ENCODE measurements around the gene PI4K2A.
"Not testable (repeated sequence)": the region's sequence is repeated elsewhere in the genome, so short reads cannot be mapped to it uniquely, and the experiment has no call there.

Gene PI4K2A

DNA sequence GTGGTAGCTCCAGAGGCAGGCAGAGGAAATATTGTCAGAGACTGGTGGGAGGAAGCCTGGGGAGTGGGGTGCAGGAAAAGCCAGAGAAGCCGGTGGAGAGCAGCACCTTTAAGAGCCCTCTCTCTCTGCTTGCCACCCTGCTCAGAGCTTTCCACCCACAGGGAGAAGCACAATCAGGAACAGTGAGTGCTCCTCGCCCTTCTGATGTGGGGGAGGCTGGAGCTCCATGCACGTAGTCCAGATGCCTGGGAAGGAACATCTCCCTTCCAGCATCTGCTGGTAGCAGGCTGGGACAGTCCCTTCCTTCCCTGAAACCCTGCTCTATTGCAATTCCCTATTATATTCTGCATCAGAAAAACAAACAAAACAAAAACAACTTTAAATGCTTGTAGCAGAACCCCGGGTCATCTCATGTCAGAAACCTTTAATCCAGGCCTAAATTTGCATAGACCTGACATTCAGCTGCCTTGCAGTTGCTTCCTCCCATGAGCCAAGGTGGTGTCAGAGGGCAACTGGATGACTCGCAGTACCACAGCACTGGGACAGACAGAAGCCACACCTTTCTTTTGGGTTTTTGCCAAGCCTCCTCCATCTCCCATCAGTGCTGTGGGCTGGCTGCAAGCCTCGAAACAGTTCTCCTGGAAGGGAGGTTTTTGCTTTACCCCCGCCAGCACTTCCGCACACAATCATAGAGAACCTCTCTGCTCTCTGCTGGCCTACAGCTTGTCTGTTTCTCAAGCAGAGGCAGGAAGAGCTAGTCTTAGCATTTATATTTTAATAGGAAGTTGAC is 33.5 kb downstream of the PI4K2A start:
- DNase-seq (ENCODE audit: low read depth): peak; percentile 82

DNA sequence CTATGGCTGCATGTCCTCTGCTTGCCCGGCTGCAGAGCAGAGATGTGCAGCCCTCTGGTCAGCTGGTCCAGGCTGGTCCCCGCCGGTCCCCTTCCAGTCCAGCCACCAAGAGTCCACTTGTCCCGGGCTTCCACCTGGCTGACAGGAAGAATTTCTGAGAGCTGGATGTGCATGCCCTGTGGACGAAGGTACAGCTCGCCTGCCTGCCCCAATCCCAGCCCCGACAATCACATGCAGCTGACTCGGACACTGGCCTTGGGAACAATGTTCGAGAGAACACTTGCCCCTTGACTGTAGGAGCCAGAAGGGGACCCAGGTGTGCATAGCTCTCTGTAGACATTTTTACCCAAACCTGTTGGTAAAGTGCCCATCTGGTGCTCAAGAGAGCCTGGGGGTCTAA is 34.8 kb downstream of the PI4K2A start:
- H3K4me3 ChIP-seq (ENCODE audit: low read depth, low read length): no peak overlapping the region
- no peak for DNase-seq (ENCODE audit: low read depth)
- TF ChIP-seq, protein P1, sequence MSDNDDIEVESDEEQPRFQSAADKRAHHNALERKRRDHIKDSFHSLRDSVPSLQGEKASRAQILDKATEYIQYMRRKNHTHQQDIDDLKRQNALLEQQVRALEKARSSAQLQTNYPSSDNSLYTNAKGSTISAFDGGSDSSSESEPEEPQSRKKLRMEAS (IDR thresholded peaks at IDR 0.05; ENCODE audit: low read depth, low read length): no peak
- TF ChIP-seq POLR2A (IDR thresholded peaks at IDR 0.05; ENCODE audit: extremely low read depth, insufficient read length) (no peak), MYC (IDR thresholded peaks at IDR 0.05; ENCODE audit: low read depth, low read length) (no peak)

More for the DNA sequence above, 33.5 kb downstream of the PI4K2A start:
- TF ChIP-seq POLR2A (IDR thresholded peaks at IDR 0.05; ENCODE audit: extremely low read depth, insufficient read length) (no peak), MYC (IDR thresholded peaks at IDR 0.05; ENCODE audit: low read depth, low read length) (no peak; the same call in 1 of the 2 replicates)
- TF ChIP-seq, protein P1 (IDR thresholded peaks at IDR 0.05; ENCODE audit: low read depth, low read length): no peak
- H3K4me3 ChIP-seq (ENCODE audit: low read depth, low read length): no peak overlapping the region

DNA sequence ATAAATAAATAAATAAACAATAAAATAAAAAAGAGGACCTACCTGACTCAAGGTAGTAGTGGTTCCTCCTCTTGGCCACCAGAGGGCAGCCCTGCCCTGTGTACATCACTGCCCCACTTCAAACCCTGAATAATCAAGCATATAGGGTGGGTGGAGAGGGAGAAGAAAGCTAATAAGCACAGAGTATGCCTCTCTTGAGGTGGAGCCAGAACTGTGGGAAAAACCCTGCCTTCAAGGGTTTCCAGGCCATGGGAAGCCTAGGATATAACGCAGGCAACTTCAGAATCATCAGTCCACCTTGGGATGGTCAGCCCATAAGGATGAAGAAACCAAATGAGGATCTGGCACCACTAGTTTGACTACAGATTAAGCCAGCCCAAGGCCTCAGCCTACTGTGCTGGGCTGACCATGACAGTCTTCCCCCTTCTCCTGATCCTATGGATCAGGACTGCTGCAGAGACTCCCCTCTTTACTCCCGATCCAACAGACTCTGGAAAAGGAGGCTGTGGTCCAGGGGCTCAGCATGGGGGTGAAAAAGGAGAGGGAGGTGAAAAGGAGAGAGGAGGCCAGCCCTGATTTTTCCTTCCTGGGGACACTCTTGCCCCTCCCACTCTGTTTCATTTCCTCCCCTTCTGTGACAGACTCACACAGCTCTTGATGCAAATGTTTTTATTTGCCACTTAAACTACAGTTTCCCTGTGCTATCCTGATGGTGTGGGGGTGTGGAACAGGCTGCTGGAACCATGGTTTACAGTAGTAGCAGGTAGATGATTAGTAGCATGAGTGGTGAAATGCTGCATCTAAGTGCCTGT is 36.5 kb downstream of the PI4K2A start:
- DNase-seq (ENCODE audit: low read depth): peak; percentile 74
- TF ChIP-seq, protein P2, sequence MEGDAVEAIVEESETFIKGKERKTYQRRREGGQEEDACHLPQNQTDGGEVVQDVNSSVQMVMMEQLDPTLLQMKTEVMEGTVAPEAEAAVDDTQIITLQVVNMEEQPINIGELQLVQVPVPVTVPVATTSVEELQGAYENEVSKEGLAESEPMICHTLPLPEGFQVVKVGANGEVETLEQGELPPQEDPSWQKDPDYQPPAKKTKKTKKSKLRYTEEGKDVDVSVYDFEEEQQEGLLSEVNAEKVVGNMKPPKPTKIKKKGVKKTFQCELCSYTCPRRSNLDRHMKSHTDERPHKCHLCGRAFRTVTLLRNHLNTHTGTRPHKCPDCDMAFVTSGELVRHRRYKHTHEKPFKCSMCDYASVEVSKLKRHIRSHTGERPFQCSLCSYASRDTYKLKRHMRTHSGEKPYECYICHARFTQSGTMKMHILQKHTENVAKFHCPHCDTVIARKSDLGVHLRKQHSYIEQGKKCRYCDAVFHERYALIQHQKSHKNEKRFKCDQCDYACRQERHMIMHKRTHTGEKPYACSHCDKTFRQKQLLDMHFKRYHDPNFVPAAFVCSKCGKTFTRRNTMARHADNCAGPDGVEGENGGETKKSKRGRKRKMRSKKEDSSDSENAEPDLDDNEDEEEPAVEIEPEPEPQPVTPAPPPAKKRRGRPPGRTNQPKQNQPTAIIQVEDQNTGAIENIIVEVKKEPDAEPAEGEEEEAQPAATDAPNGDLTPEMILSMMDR (IDR thresholded peaks at IDR 0.05; ENCODE audit: low read depth, low read length): peak; percentile 88
- TF ChIP-seq, protein P1 (IDR thresholded peaks at IDR 0.05; ENCODE audit: low read depth, low read length): no peak
- H3K4me3 ChIP-seq (ENCODE audit: low read depth, low read length): no peak overlapping the region

DNA sequence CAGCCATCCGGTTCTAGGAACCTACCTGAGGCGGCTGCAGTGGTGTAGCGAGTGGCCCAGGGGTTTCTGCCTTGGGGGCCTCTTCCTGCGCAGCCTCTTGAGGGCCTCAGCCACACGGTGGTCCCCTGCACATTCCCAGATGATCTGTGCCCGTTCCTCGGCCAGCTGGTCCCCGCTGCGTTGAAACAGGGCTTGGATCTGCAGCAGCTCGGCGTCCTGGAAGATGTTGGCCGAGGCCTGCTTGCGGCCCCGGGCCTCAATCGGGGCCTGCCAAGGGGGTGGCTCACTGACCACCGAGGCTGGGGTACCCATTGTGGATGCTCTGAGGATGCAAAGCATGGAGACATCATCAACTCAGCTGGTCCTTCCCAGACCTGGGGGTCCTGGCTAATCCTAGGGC is 39.1 kb downstream of the PI4K2A start:
- no peak overlapping the region for H3K4me3 ChIP-seq (ENCODE audit: low read depth, low read length)
- no peak for DNase-seq (ENCODE audit: low read depth)
- no peak for TF ChIP-seq POLR2A (IDR thresholded peaks at IDR 0.05; ENCODE audit: extremely low read depth, insufficient read length)
- TF ChIP-seq, protein P1 (IDR thresholded peaks at IDR 0.05; ENCODE audit: low read depth, low read length): no peak
- no peak for TF ChIP-seq MYC (IDR thresholded peaks at IDR 0.05; ENCODE audit: low read depth, low read length)
- TF ChIP-seq, protein P2 (IDR thresholded peaks at IDR 0.05; ENCODE audit: low read depth, low read length): no peak

DNA sequence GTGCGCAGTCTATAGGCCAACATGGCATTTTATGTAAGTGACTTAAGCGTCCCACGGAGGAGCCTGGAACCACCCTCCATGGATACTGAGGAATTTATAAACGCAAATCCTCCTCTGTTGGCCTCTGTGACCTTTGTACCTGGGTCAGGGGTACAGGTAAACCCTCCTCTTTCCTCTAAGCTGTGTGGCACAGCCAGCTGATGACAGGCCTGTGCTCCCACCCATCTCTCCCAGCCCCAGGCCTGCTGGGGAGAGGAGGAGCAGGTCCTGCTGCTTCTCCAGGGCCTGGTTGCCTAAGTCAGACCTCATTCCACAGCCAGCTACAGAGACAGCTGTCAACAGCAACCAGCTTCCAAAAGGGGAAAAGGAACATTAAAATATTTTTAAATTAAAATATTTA is 41.6 kb downstream of the PI4K2A start:
- TF ChIP-seq MYC (IDR thresholded peaks at IDR 0.05; ENCODE audit: low read depth, low read length) (no peak), POLR2A (IDR thresholded peaks at IDR 0.05; ENCODE audit: extremely low read depth, insufficient read length) (no peak)
- TF ChIP-seq, protein P2 (IDR thresholded peaks at IDR 0.05; ENCODE audit: low read depth, low read length): no peak
- TF ChIP-seq, protein P1 (IDR thresholded peaks at IDR 0.05; ENCODE audit: low read depth, low read length): no peak
- no peak overlapping the region for H3K4me3 ChIP-seq (ENCODE audit: low read depth, low read length)
- DNase-seq (ENCODE audit: low read depth): no peak

DNA sequence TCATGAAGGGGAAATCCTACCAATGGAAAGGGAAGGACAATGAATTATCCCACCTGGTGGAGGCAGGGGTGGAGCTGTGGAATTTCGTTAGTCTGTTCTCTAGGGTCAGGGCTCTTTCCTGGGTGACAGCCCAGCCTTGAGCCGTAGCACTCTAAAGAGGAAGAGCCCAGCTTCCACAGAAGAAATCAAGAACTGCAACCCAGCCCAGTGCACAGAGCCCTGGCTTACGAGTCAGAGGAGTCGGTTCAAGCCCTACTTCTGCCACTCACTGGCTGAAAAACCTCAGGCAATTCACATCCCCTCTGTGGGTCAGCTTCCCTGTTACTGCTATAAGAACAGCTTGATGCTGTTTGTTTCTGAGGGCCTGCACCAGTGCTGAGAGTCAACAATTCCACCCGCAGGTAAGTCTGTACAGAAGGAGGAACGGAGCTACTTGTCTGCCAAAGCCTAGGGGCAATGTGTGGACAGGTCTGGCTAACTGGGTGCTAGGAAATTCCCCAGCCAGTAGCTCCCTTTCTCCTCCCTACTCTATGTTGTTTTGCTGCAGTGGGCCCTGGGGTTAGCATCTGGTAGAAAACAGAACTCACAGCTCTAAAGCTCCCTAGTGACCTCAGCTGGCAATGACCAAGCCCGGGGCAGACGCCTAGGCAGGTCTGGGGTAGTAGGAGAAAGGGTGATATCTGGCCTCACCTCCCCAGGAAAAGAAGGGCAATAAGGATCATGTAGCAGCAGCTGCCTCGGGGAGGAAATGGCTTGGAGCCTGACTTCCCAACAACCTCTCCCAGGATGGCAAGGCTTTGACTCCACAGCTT is 43.3 kb downstream of the PI4K2A start:
- DNase-seq (ENCODE audit: low read depth): peak; percentile 58
- no peak overlapping the region for H3K4me3 ChIP-seq (ENCODE audit: low read depth, low read length)
- TF ChIP-seq, protein P2 (IDR thresholded peaks at IDR 0.05; ENCODE audit: low read depth, low read length): no peak
- TF ChIP-seq POLR2A (IDR thresholded peaks at IDR 0.05; ENCODE audit: extremely low read depth, insufficient read length): no peak
- TF ChIP-seq, protein P1 (IDR thresholded peaks at IDR 0.05; ENCODE audit: low read depth, low read length): no peak
- no peak for TF ChIP-seq MYC (IDR thresholded peaks at IDR 0.05; ENCODE audit: low read depth, low read length)

DNA sequence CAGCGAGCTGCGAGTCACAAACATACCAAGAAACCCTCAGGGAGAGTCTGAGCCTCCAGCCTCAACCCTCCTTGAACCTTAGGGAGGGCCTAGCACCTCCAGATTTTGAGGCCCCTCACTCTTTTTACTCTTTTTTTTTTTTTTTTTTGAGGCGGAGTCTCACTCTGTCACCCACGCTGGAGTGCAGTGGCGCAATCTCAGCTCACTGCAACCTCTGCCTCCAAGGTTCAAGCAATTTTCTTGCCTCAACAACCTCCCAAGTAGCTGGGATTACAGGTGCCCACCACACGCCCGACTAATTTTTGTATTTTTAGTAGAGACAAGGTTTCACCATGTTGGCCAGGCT is 43.9 kb downstream of the PI4K2A start:
- not testable (repeated sequence) for DNase-seq (ENCODE audit: low read depth); H3K4me3 ChIP-seq (ENCODE audit: low read depth, low read length)

Measured in NB4 (cell line).